CD4-positive, alpha-beta T cell treated with Interleukin-1 beta for 1 hour (primary cell): ENCODE data around the gene EIF6.
A peak's percentile ranks its signal among the peaks of the same experiment; 100 is the strongest.

Experiments
- DNase-seq, 2 donors: peaks; one replicate each; pipeline ENCODE4 v3.0.0-alpha.2; 2020 to 2022

The EIF6 gene

GRCh38 chr20:35312318-35312717 lies 27.7 kb upstream of the EIF6 start:
- no peak for DNase-seq

- no peak for DNase-seq
These were observed 27.2 kb upstream of the EIF6 start for GRCh38 chr20:35311822-35312221.

- no peak for DNase-seq
These were observed 26.8 kb upstream of the EIF6 start for GRCh38 chr20:35311409-35311808.

GRCh38 chr20:35307666-35308653 lies 23.4 kb upstream of the EIF6 start:
- no peak for DNase-seq

- DNase-seq, result peak; percentile 14
These were observed 22.5 kb upstream of the EIF6 start for GRCh38 chr20:35306931-35307517.

- peak in 1 of 2 donors; percentile 15 for DNase-seq
These were observed 21.3 kb upstream of the EIF6 start for GRCh38 chr20:35305682-35306556.

- no peak for DNase-seq
These were observed 20.4 kb upstream of the EIF6 start for GRCh38 chr20:35304956-35305355.

GRCh38 chr20:35303735-35304491 lies 19.3 kb upstream of the EIF6 start:
- DNase-seq, result peak; percentile 82 to 86

GRCh38 chr20:35303382-35303734 lies 18.8 kb upstream of the EIF6 start:
- no peak for DNase-seq

- DNase-seq, result no peak
These were observed 18.1 kb upstream of the EIF6 start for GRCh38 chr20:35302421-35303335.

GRCh38 chr20:35301426-35301825 lies 16.9 kb upstream of the EIF6 start:
- DNase-seq, result no peak

GRCh38 chr20:35300469-35301262 lies 16.1 kb upstream of the EIF6 start:
- no peak for DNase-seq

GRCh38 chr20:35299780-35300179 lies 15.2 kb upstream of the EIF6 start:
- DNase-seq, result no peak

GRCh38 chr20:35298264-35298663 lies 13.7 kb upstream of the EIF6 start:
- no peak for DNase-seq

GRCh38 chr20:35297740-35298139 lies 13.2 kb upstream of the EIF6 start:
- no peak for DNase-seq

- no peak for DNase-seq
These were observed 12.6 kb upstream of the EIF6 start for GRCh38 chr20:35297155-35297554.

GRCh38 chr20:35296101-35296554 lies 11.6 kb upstream of the EIF6 start:
- DNase-seq, result no peak

- no peak for DNase-seq
These were observed 11.1 kb upstream of the EIF6 start for GRCh38 chr20:35295674-35296073.

GRCh38 chr20:35295058-35295457 lies 10.5 kb upstream of the EIF6 start:
- no peak for DNase-seq

GRCh38 chr20:35294293-35294685 lies 9.7 kb upstream of the EIF6 start:
- DNase-seq, result no peak
